A673 (cell line): ENCODE results near the gene NDUFAF3. TPM values are rescaled to one million over a fixed set of nuclear protein-coding genes. Genes with fewer than 3 reads are reported as not detected.

Source experiments
- BruUV-seq: library from RNA; stranded (reverse); fragments of 400-500 nt; replicated peaks from 2 replicates; lab custom pipeline; 2021; lab: Mats Ljungman, UMichigan
- CTCF ChIA-PET: fragments of 300-600 bp; sonication (Branson Sonifier 250); formaldehyde crosslinking; loops from one replicate; lab custom pipeline; 2022; ENCODE audit warnings: antibody characterized with exemption; lab: Charles Lee
- POLR2A ChIA-PET: fragments of 300-600 bp; sonication (Branson Sonifier 250); formaldehyde crosslinking; loops from one replicate; lab custom pipeline; 2022; ENCODE audit warnings: antibody characterized with exemption; ENCODE audit not compliant: low non-redundant PET; lab: Charles Lee
- DNase-seq: peaks from one replicate; pipeline ENCODE4 v3.0.0-alpha.2; 2015; ENCODE audit warnings: low spot score
- H3K27ac ChIP-seq: fragments of 200-600 bp; sonication (generic); 2 replicates; pipeline ENCODE4 v1.5.1; 2016; ENCODE audit warnings: mixed run types, low read depth, mild to moderate bottlenecking, mixed read lengths, antibody characterized with exemption, low read length; ENCODE audit not compliant: poor library complexity, severe bottlenecking
- H3K27me3 ChIP-seq: fragments of 200-600 bp; sonication (generic); replicated peaks from 2 replicates; pipeline ENCODE4 v1.6.1; 2017; ENCODE audit warnings: mixed run types, low read depth, mild to moderate bottlenecking, mixed read lengths, antibody characterized with exemption, low read length; ENCODE audit not compliant: insufficient read depth, poor library complexity
- H3K36me3 ChIP-seq: fragments of 200-600 bp; sonication (generic); 2 replicates; pipeline ENCODE4 v1.6.1; 2016; ENCODE audit warnings: mixed run types, mild to moderate bottlenecking, mixed read lengths, antibody characterized with exemption, low read length; ENCODE audit not compliant: insufficient read depth, poor library complexity, severe bottlenecking
- H3K4me1 ChIP-seq: fragments of 200-600 bp; sonication (generic); 2 replicates; pipeline ENCODE4 v1.6.1; 2017; ENCODE audit warnings: mixed run types, mild to moderate bottlenecking, mixed read lengths, antibody characterized with exemption, low read length; ENCODE audit not compliant: insufficient read depth, poor library complexity, severe bottlenecking
- H3K4me3 ChIP-seq: fragments of 200-600 bp; sonication (generic); 2 replicates; pipeline ENCODE4 v1.5.1; 2016; ENCODE audit warnings: low read depth, mixed run types, mild to moderate bottlenecking, mixed read lengths, low read length; ENCODE audit not compliant: poor library complexity, severe bottlenecking
- H3K9me3 ChIP-seq: fragments of 200-600 bp; sonication (generic); 2 replicates; pipeline ENCODE4 v1.6.1; 2016; ENCODE audit warnings: mixed run types, low read depth, mild to moderate bottlenecking, mixed read lengths, antibody characterized with exemption, low read length; ENCODE audit not compliant: poor library complexity, severe bottlenecking
- EZH2 ChIP-seq: fragments of 200-600 bp; sonication (generic); IDR thresholded peaks from 2 replicates; pipeline ENCODE4 v1.6.1; 2017; ENCODE audit warnings: borderline replicate concordance, low read depth, mild to moderate bottlenecking, mixed read lengths, antibody characterized with exemption, low read length; ENCODE audit not compliant: poor library complexity, severe bottlenecking
- intact Hi-C: fragments of 100-400 bp; cut with micrococcal nuclease; formaldehyde crosslinking; loops from one replicate; pipeline ENCODE4 v1.10.0; 2022; ENCODE audit not compliant: unreplicated experiment
- microRNA-seq: library from miRNA; unstranded; fragments of <30 nt; microRNA quantifications from one replicate; pipeline ENCODE4 v1.2.0, GENCODE V29; 2021
- total RNA-seq: library from RNA; stranded (reverse); gene quantifications from 2 replicates; pipeline ENCODE4 v1.2.3, GENCODE V29; 2021

Gene NDUFAF3
- total RNA-seq, 1 experiment from 2014 or later, result 36.6 TPM

DNA sequence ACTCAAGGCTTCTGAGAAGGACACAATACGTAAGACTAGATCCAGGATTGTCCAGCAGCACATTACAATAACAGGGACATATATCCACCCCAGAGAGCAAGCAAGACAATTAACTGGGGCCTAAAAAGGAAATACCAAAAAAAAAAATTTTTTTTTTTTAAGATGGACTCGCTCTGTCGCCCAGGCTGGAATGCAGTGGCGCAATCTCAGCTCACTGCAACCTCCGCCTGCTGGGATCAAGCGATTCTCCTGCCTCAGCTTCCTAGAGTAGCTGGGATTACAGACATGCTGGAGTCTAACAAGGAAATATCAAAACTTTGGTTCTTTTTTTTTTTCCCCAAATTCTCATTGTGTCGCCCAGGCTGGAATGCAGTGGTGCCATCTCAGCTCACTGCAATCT lies 36.1 kb downstream of the NDUFAF3 start:
- no peak overlapping the region for H3K27ac ChIP-seq
- peaks cover 12% of the 10 kb centered on the region for H3K36me3 ChIP-seq
- ChIA-PET CTCF (no interaction called here), POLR2A (no interaction called here)
- intact Hi-C loops, result no loop called here
- DNase-seq, result no peak
- TF ChIP-seq EZH2, result no peak
- H3K9me3 ChIP-seq, result no peaks in the 10 kb centered on the region
- no peaks in the 10 kb centered on the region for H3K27me3 ChIP-seq
- no peaks in the 10 kb centered on the region for H3K4me1 ChIP-seq
- no TSS peak for BruUV-seq
- H3K4me3 ChIP-seq, result no peak overlapping the region

Small RNA genes lying within 50 kb of the gene (microRNA-seq; reads per million reads assigned to microRNA genes)
- gene MIR191, result 13,220 reads per million, percentile 97 among the genes with 10 or more reads in this experiment
- gene MIR425, result 4,771 reads per million, percentile 92 among the genes with 10 or more reads in this experiment

Other genes with a start within 250 kb of the NDUFAF3 start
- 25.6 and 35.8 TPM in 2 replicates for gene PRKAR2A, start 174.2 kb upstream of the NDUFAF3 start, total RNA-seq
- gene SLC25A20, start 123.2 kb upstream of the NDUFAF3 start, total RNA-seq, result 4.1 and 4.9 TPM in 2 replicates
- gene ARIH2, start 103.3 kb upstream of the NDUFAF3 start, total RNA-seq, result 70.8 and 76.8 TPM in 2 replicates
- gene P4HTM, start 31.9 kb upstream of the NDUFAF3 start, total RNA-seq, result 13.3 and 14.9 TPM in 2 replicates
- gene WDR6, start 14.7 kb upstream of the NDUFAF3 start, total RNA-seq, result 88.5 and 93.7 TPM in 2 replicates
- 13.2 and 15.8 TPM in 2 replicates for gene DALRD3, start 3.5 kb upstream of the NDUFAF3 start, total RNA-seq
- gene IMPDH2, start 7.3 kb downstream of the NDUFAF3 start, total RNA-seq, result 190 and 196 TPM in 2 replicates
- gene QRICH1, start 72.0 kb downstream of the NDUFAF3 start, total RNA-seq, result 57.3 and 64.5 TPM in 2 replicates
- gene QARS1, start 82.6 kb downstream of the NDUFAF3 start, total RNA-seq, result 186 and 188 TPM in 2 replicates
- gene USP19, start 98.7 kb downstream of the NDUFAF3 start, total RNA-seq, result 37.5 and 44.9 TPM in 2 replicates
- gene LAMB2, start 110.9 kb downstream of the NDUFAF3 start, total RNA-seq, result 45.9 and 57.3 TPM in 2 replicates
- gene CCDC71, start 144.2 kb downstream of the NDUFAF3 start, total RNA-seq, result 10.4 and 10.6 TPM in 2 replicates
- 5.1 and 6.9 TPM in 2 replicates for gene KLHDC8B, start 149.5 kb downstream of the NDUFAF3 start, total RNA-seq